ENCODE measurements around the gene CRYGA.
"Not testable (repeated sequence)": the region's sequence is repeated elsewhere in the genome, so short reads cannot be mapped to it uniquely, and the experiment has no call there.

CRYGA gene

DNA sequence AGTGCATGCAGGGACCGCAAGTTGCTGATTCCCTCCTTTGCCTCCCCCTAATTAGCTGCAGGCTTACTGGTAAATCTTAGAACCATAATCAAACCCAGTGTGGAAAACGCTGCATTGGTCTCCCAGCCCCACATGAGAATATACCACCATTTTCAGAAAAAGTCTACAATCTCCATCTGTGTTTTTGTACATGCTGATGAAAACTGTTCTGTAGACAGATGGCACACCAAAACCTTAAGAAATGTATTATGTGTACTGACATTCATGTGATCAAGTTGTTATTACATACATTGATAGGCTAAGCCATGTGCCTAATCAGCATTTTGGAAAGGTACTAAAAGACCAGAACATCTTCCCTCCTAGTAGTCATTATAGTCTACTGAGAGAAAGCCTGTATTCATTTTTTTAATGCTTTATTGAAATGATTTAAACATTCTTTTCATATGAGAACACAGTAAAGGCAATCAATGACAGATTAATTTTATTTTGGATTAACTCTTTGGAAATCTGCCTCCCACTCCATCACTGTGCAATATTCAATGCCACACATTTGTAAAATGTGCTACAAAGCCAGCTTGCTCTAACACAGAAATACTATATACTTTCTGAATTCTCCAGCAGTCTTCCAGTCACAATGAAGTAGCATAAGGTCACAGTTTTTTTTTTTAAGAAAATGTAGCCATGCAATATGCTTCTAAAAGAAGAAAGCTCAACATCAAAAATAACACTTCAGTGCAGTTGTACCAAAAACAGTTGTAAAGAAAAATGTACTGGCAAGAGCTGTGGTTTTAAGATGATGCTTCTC is 1.8 kb upstream of the CRYGA start:
- no peak for DNase-seq (ENCODE audit: low read depth in 2 of 2)

DNA sequence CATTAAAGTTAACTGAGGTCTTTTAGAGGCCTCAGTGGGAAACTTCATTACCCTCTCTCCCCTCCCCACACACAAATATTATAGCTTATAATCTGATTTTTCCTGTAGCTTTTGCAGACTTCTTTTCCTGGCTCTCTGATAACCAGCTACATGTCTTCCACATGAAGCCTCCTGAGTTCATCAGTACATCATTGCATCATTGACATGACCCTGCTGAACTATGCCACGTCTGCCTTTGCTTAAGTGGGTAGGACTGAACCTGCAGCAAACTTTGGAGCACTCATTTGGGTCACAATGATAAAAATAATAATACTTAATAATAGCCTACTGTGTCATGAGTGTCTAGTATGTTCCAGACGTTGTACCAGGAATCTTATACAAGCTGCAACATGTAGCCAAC is 7.0 kb downstream of the CRYGA start:
- DNase-seq (ENCODE audit: low read depth in 2 of 2), result no peak

DNA sequence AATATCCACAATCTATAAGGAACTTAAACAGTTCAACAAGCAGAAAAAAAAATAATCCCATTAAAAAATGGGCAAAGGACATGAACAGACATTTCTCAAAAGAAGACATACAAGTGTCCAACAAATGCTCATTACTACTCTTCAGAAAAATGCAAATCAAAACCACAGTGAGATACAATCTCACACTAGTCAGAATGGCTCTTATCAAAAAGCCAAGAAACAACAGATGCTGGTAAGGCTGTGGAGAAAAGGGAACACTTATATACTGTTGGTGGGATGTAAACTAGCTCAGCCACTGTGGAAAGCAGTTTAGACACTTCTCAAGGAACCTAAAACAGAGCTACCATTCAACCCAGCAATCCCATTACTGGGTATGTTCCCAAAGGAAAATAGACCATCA is 10.2 kb downstream of the CRYGA start:
- no peak for DNase-seq (ENCODE audit: low read depth in 2 of 2)

DNA sequence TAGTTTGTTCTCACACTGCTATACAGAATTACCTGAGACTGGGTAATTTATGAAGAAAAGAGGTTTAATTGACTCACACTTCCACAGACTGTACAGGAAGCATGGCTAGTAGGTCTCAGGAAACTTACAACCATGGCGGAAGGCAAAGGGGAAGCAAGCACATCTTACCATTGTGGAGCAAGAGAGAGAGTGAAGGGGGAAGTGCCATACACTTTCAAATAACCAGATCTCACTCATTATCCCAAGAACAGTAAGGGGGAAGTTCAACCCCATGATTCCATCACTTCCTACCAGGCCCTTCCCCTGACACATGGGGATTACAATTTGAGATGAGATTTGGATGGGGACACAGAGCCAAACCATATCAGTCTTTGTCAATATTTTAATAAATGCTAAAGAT is 12.4 kb downstream of the CRYGA start:
- DNase-seq (ENCODE audit: low read depth in 2 of 2), result no peak

DNA sequence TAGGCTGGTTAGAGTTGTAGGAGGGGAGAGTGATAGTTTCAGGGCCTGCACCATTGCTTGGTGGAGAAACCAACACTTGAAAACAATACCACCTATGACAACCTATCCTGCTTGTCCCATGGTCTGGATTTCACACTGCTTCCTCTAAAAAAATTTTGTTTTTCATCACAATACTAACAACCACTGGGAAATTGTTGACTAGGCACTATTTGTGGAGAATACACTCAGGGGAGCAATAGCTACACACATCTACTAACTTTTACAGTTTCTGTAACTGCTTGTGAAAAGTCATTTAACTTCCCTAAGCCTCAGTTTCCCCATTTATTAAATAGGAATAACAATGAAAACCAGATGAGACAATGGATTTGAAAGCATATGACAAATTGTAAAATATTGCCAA is 13.3 kb downstream of the CRYGA start:
- no peak for DNase-seq (ENCODE audit: low read depth in 2 of 2)

DNA sequence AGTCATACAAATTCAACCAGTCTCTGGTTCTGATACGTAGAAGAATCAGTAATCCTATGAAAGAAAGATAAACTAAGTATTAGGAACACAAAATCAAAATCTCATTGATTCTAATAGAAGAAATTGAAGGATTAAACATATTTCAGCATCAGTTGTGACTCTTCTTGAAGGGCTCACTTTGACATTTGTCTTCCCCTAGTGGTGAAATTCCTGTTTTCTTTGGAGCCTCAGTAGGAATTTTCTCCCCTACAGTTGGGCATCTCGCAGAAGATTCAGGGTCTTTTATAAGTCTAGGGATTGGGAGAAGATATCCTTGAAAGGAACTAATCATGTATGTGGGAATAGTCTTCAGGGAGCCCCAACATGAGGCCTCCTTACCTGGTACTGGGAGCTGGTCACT is 14.6 kb downstream of the CRYGA start:
- no peak for DNase-seq (ENCODE audit: low read depth in 2 of 2)

DNA sequence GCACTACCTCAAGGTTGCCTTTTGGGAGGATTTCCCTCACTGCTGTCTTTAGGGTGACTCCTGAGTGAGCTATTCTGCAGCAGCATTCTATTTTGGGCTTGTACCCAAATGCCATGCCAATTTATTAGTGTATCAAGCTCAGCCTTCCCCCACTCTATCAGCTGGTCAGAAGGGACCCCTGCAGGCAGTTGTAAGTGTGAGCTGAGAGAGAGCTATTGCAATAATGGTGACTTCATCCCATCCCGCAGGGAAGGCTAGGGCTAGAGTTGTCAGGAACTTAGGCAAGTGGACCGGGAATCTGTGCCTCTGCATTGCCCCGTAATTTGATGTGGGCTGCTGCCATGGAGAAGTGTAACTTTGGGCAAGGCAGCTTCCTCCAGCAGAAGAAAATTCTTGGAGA is 15.6 kb downstream of the CRYGA start:
- DNase-seq (ENCODE audit: low read depth in 2 of 2), result no peak

DNA sequence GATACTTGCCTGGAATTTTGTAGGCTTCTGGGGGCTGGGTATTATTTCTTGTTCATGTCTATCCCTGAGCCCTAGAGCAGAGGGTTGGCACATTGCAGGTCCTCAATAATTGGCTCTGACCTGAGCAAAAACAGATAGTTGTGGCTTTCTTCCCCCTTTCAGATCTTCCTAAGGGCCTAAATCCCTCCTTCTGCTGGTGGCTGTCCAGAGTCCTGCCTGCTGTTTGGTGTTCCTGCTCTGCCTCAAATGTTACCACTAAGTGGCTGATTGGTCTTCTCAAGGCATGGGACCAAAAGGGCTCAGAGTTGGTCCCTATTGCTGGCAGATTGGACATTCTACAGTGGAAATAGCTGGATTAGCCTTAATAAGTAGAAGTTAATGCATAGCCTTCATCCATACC is 16.4 kb downstream of the CRYGA start:
- DNase-seq (ENCODE audit: low read depth in 2 of 2), result no peak

DNA sequence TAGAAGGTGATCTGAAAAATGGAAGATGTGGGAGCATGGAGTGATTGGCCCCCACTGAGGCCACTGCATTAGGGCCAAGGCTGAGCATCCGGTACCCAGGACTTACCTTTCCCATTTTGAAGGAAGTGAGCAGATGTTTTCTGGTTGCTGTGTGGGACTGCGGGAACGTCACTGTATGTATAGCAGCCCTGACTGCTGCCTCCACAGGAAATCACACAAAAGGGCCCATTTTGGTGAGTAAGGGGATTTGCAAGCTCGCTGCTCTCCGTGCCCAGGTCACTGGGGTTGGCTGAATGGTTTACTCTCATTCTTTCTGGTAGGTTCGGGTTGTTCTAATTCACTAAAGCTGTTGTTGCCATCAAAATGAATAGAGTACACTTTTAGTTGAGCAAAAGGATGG is 17.4 kb downstream of the CRYGA start, which contains the start of gene CRYGB:
Gene CRYGB, minus strand, starts transcription at position 153 of the 400 bp plus-strand sequence. Its CDS starts 38 bp downstream, at position 115.
- no peak for DNase-seq (ENCODE audit: low read depth in 2 of 2)

DNA sequence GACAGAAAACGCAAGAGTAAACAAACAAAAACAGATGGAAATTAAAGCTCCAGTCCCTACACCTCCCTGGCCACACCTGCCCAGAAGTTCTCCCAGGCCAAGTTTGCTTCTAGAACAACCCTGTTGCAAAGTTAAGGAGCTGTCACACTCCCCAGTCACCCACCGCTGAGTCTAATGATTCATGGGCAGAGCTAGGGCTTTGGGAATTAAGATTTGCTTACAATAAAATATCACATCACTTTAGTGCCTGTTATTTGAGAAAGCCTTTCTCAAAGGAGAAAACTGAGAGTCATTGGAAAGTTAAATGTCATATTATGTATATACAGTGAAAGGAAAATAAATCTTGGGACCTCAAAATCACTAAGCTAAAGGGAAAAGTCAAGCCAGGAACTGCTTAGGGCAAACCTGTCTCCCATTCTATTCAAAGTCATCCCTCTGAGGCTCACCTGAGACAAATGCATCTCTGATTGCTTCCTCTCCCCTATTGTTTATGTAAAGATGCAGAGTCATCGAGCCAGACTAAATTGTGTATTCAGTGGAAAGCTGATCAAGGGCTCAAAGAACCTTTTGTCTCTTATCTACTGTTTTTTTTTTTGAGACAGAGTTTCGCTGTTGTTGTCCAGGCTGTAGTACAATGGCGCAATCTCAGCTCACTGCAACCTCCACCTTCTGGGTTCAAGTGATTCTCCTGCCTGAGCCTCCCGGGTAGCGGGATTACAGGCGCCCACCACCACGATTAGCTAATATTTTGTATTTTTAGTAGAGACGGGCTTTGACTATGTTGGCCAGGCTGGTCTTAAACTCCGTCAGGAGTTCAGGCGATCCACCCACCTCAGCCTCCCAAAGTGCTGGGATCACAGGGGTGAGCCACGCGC is 20.2 kb downstream of the CRYGA start:
- no peak for DNase-seq (ENCODE audit: low read depth in 2 of 2)

DNA sequence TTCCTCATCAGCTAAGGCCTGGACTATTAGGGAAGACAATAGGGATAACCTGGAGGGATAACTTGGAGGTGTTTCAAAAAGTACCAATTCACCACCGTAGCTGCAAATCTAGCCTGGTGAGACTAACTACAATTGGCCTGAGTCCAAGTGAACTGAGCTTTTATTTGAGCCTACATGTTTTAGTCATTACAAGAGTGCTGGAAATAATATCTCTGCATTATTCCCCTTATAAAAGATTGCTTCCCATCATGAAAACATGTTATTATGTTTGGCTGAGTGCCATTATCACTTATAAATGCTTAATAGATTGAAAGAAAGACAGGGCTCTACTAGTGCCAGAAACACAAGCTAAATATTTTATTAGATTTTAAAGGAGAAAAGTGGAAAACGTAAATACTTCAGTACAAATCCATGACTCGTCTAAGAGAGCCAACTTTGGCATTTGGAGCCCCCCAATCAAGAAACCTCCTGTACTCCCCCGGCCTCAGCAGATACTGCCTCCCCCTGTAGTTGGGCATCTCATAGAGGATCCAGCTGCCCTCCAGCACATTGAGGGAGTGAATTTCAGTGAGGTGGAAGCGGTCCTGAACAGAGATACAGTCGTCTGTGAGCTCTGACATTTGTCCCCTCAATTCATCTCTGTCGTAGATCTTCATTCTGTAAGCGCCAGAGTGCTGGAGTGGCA is 21.0 kb downstream of the CRYGA start:
- DNase-seq (ENCODE audit: low read depth in 2 of 2), result no peak

DNA sequence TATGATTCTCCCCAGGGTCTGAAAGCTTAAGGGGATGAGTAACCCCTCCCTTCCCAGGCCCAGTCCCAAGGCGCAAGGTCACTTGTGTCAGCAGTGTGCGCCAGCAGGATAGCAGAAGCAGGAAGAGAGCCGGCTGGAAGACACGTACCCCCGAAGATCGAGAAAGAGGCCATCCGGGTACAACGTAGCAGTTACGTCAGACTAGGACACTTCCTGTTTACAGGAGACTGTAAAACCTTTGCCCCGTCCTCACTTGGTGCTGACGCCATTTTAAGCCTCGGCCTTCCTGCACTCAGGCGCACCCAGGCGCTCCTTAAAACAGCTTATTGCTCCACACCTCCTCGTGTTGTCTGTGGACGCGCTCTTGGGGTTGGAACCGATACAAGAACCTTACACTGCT is 23.9 kb downstream of the CRYGA start:
- no peak for DNase-seq (ENCODE audit: low read depth in 2 of 2)

DNA sequence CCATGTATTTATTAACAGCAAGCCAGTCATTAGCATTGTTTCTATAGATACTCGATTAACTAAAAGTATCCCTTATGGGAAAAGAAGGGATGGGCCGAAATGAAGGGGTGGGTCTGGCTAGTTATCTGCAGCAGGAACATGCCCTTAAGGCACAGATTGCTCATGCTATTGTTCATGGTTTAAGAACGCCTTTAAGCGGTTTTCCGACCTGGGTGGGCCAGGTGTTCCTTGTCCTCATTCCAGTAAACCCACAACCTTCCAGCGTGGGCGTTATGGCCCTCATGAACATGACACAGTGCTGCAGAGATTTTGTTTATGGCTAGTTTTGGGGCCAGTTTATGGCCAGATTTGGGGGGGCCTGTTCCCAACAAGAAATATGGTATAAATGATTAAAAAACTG is 25.1 kb downstream of the CRYGA start:
- DNase-seq (ENCODE audit: low read depth in 2 of 2), result not testable (repeated sequence)

DNA sequence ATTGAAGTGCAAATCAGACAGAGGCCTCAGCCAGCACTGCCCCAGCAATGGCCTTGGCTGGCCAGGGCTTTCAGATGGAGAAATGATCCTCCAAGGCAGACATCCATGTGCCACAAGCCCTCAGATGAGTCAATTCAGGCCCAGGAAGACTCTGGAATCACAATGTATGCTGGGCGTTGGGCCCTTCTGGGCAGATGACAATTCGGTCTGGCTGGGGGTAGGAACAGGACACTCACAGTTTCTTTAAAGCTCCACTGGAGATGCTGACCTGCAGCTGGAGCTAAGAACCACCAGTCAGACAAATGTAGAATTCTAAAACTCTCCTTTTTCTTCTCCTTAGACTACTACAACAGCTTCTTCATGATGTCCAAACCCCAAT is 26.7 kb downstream of the CRYGA start:
- no peak for DNase-seq (ENCODE audit: low read depth in 2 of 2)

DNA sequence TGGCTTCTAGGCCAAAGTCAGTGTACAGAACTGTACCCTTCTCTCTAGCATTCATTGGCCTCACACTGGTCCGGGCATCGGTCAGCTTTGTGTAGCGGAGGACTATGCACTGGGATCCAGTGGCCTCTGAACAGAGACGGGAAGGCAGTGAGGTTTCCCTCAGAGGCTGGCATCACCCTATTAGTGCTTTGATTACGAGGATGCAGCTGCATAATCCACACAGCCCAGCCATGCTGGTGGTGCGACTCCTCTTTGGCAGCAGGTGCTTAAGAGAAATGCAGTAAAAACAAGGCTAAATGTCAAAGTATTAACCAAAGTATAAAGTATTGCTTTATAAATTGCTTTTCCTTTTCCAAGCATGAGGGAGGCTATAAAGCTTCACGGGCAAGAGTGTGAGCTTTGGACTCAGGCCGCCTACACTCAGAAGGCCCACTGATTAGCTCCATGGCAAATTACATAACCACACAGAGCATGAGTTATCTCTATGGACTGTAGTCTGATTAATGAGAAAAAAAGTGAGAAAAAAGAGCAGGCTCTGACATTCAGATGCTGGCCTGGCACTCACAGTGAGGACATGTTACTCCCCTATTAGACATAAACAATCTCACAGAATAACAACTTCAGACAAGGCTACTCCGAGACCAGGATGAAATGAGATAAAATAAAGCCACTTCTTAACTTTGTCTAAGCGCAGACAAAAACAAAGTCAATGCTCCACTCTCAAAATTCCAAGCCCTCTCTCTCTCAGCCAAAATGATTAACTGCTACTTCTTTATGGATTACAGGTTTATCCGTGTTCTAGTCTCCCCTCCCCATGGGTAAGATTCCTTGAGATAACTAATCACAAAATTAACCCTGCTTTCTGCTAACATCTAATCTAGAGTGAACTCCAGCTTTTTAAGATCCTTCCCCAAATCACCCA is 27.3 kb downstream of the CRYGA start:
- no peak for DNase-seq (ENCODE audit: low read depth in 2 of 2)

DNA sequence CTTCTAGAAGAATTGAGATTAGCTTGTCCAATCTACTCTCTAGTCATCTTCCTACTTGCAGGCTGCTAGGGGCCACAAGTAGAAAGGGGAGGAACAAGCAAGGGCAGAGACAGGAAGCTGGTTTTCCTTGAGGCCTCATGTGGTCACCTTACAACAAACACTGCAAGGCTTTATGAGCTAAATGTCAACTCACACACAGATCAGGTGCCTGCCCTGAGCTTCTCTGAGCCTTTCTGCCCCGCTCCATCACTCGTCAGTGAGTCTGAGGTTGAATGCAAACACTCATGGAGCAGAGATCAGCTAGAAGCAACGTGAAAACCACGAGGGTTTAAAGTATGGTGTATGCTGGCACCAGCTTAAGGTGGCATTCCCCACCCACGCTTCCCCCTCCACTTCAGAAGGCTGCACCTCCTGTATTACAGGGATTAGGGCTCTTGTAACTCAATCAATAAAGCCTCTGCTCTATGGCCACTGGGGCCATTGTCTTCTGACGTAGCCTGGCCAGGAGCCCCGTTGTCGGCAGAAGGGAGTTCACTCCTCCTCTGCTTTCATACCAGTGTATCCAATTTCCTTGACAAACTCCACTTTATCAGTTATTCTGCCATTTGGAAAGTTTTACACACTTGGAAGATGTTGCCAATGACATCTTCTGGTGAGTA is 28.3 kb downstream of the CRYGA start:
- DNase-seq (ENCODE audit: low read depth in 2 of 2), result peak in 1 of 2 donors; percentile 1

DNA sequence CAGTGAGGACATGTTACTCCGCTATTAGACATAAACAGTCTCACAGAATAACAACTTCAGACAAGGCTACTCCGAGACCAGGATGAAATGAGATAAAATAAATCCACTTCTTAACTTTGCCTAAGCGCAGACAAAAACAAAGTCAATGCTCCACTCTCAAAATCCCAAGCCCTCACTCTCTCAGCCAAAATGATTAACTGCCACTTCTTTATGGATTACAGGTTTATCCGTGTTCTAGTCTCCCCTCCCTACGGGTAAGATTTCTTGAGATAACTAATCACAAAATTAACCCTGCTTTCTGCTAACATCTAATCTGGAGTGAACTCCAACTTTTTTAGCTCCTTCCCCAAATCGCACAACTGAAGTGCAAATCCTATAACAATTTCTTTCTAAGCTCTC is 32.7 kb downstream of the CRYGA start:
- DNase-seq (ENCODE audit: low read depth in 2 of 2), result no peak

DNA sequence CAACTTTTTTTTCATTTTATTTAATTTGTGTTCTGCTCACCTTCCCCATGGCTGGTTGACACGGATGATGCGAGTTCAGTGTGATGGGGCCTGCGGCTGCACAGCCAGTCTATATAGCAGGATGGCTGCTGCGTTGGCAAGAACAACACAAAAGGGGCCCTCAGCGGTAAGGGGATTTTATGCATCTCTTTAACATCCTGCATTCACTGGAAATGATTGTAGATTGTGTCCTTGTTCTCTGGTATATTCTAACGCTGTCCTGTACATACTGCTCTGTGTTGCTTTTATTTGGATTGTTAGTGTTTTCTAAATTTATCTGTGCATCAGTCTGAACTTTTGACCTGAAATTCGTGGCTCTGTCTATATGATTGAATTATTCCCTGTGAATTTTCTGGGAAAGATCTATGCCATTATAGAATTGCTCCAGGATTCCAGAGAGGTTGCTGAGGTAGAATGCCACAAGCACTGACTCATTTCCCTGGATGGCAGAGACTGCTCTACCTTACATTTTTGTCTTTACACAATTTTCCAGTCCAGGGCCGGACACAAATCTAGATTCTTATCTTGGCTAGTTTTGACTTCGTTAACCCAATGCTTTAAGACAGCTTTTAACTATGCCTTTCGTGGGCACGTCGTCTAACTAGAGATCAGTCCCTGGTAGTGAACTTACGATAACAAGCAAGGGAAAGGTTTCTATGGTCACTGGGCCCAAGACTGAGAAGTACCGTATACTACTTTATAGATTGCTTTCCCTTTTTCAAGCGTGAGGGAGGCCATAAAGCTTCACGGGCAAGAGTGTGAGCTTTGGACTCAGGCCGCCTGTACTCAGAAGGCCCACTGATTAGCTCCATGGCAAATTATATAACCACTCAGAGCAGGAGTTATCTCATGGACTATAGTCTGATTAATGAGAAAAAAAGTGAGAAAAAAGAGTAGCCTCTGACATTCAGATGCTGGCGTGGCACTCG is 33.4 kb downstream of the CRYGA start, which contains the start of gene CRYGC:
Gene CRYGC, minus strand, starts transcription at position 85 of the 968 bp plus-strand sequence. Its CDS starts 36 bp downstream, at position 49.
- DNase-seq (ENCODE audit: low read depth in 2 of 2), result no peak

DNA sequence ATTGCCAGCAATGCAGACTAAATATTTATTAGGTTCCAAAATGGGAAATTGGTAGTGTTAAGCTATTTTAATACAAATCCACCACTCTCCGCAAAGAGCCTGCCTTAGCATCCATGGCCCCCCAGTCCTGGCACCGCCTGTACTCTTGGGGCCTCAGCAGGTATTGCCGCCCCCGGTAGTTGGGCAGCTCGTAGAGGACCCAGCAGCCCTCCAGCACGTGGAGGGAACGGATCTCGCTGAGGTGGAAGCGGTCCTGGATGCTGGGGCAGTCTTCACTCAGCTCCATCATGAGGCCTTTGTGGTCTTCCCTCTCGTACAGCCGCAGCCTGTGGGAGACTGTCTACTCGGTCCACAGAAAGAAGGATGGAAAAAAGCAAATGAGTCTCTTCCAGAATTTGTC is 35.3 kb downstream of the CRYGA start:
- DNase-seq (ENCODE audit: low read depth in 2 of 2), result no peak

Measured in stimulated activated CD8-positive, alpha-beta memory T cell treated with anti-CD3 and anti-CD28 coated beads, Interleukin-2, amount 100 ng/mL, for 48 hours (primary cell).